GM12878 (cell line): ENCODE results near the gene VEPH1. TPM values are rescaled to one million over a fixed set of nuclear protein-coding genes. Genes with fewer than 3 reads are reported as not detected.

ENCODE experiments used
- ATAC-seq: fragments of 200-7000 bp; cut with Tn5 transposase; 3 replicates; pipeline ENCODE4 v1.9.1; 2020; ENCODE audit warnings: mild to moderate bottlenecking, moderate library complexity
- BruUV-seq: library from RNA; stranded (reverse); fragments of 400-500 nt; replicated peaks from 2 replicates; lab custom pipeline; 2021; lab: Mats Ljungman, UMichigan
- CTCF ChIA-PET: fragments of 300-600 bp; sonication (Branson Sonifier 250); formaldehyde crosslinking; extraction: SDS; loops from one replicate; lab custom pipeline; 2021; ENCODE audit warnings: inconsistent platforms; lab: Yijun Ruan, JAX
- POLR2A ChIA-PET: fragments of 350-600 bp; formaldehyde crosslinking; extraction: SDS; loops from one replicate; lab custom pipeline; 2021; ENCODE audit warnings: inconsistent platforms; lab: Charles Lee
- RAD21 ChIA-PET: fragments of 300-600 bp; sonication (Branson Sonifier 250); formaldehyde crosslinking; loops from one replicate; lab custom pipeline; 2023; ENCODE audit warnings: antibody characterized with exemption; ENCODE audit not compliant: unreplicated experiment; lab: Charles Lee
- SMC1A ChIA-PET: fragments of 300-600 bp; sonication (Branson Sonifier 250); formaldehyde crosslinking; loops from one replicate; lab custom pipeline; 2023; ENCODE audit not compliant: unreplicated experiment, uncharacterized antibody; lab: Charles Lee
- DNase-seq: peaks from one replicate; pipeline ENCODE4 v3.0.0-alpha.2; 2011; ENCODE audit warnings: low read depth, low spot score
- FAIRE-seq: peaks from 3 replicates; lab custom pipeline; 2011; peaks lifted over from hg19 to GRCh38; lab: Jason Lieb, UNC
- H2AFZ ChIP-seq: 2 replicates; pipeline ENCODE4 v1.6.0; 2011; ENCODE audit warnings: low read depth, low read length, control low read depth; ENCODE audit not compliant: control insufficient read depth
- H3K27ac ChIP-seq: 2 replicates; pipeline ENCODE4 v1.5.1; 2011; ENCODE audit warnings: control low read depth; ENCODE audit not compliant: control insufficient read depth, insufficient read depth
- H3K27me3 ChIP-seq, 2 experiments: replicated peaks in 1 of 2; 2 replicates each; pipeline versions ENCODE4 v1.6.0 to v1.6.1; 2011; ENCODE audit warnings: low read length in 1 of 2; ENCODE audit not compliant: control insufficient read depth in 2 of 2, insufficient read depth in 2 of 2
- H3K36me3 ChIP-seq, 2 experiments: 2 replicates each; pipeline ENCODE4 v1.5.1; 2011; ENCODE audit warnings: low read length in 1 of 2; ENCODE audit not compliant: control insufficient read depth in 2 of 2, insufficient read depth in 2 of 2
- H3K4me1 ChIP-seq: 2 replicates; pipeline ENCODE4 v1.6.1; 2011; ENCODE audit warnings: mild to moderate bottlenecking, low read length, moderate library complexity, mixed read lengths; ENCODE audit not compliant: control insufficient read depth, insufficient read depth
- H3K4me2 ChIP-seq: 2 replicates; pipeline ENCODE4 v1.6.0; 2011; ENCODE audit warnings: control low read depth; ENCODE audit not compliant: control insufficient read depth, insufficient read depth
- H3K4me3 ChIP-seq: fragments of 200-600 bp; sonication (generic); 2 replicates; pipeline ENCODE4 v1.5.1; 2016
- H3K79me2 ChIP-seq: 2 replicates; pipeline ENCODE4 v1.6.0; 2011; ENCODE audit warnings: low read length; ENCODE audit not compliant: control insufficient read depth, insufficient read depth
- H3K9ac ChIP-seq: 2 replicates; pipeline ENCODE4 v1.8.0; 2011; ENCODE audit warnings: low read length, control low read depth, mixed read lengths; ENCODE audit not compliant: control insufficient read depth, insufficient read depth
- H3K9me3 ChIP-seq: replicated peaks from 3 replicates; pipeline ENCODE4 v1.5.1; 2011; ENCODE audit warnings: mild to moderate bottlenecking, low read length; ENCODE audit not compliant: control insufficient read depth, insufficient read depth
- H4K20me1 ChIP-seq: 2 replicates; pipeline ENCODE4 v1.6.0; 2011; ENCODE audit not compliant: control insufficient read depth, insufficient read depth
- BCL11A ChIP-seq: IDR thresholded peaks from 2 replicates; pipeline ENCODE4 v1.6.1; 2011; ENCODE audit warnings: low read depth, low read length
- BHLHE40 ChIP-seq, 2 experiments: fragments of 450-650 bp in 1 of 2; IDR thresholded peaks; 2 replicates each; pipeline ENCODE4 v1.6.1; 2011 to 2017; ENCODE audit warnings: low read depth in 2 of 2, borderline replicate concordance in 1 of 2, improper control_type of control experiment in 1 of 2, low read length in 1 of 2, mild to moderate bottlenecking in 1 of 2
- CHD2 ChIP-seq: IDR thresholded peaks from 2 replicates; pipeline ENCODE4 v1.6.1; 2011; ENCODE audit warnings: low read depth, low read length, improper control_type of control experiment, borderline replicate concordance
- CHD4 ChIP-seq: fragments of 200-600 bp; sonication (generic); IDR thresholded peaks from 2 replicates; pipeline ENCODE4 v1.6.1; 2016; ENCODE audit warnings: mild to moderate bottlenecking
- CUX1 ChIP-seq: IDR thresholded peaks from 2 replicates; pipeline ENCODE4 v1.6.1; 2012; ENCODE audit warnings: improper control_type of control experiment, low read depth, low read length; ENCODE audit not compliant: insufficient replicate concordance
- EED ChIP-seq: sonication (generic); IDR thresholded peaks from 2 replicates; pipeline ENCODE4 v1.6.1; 2016; ENCODE audit warnings: antibody characterized with exemption, low read depth
- NFYA ChIP-seq: IDR thresholded peaks from 2 replicates; pipeline ENCODE4 v1.6.1; 2011; ENCODE audit warnings: low read depth, mild to moderate bottlenecking, low read length, improper control_type of control experiment, borderline replicate concordance
- POLR2AphosphoS2 ChIP-seq: IDR thresholded peaks from 2 replicates; pipeline ENCODE4 v1.6.1; 2011; ENCODE audit warnings: low read depth, mild to moderate bottlenecking, low read length, improper control_type of control experiment, moderate library complexity
- RUNX3 ChIP-seq: IDR thresholded peaks from 2 replicates; pipeline ENCODE4 v1.6.1; 2012; ENCODE audit warnings: low read length, inconsistent platforms
- ZZZ3 ChIP-seq: IDR thresholded peaks from 2 replicates; pipeline ENCODE4 v1.6.1; 2011; ENCODE audit warnings: low read depth; ENCODE audit not compliant: control insufficient read depth, insufficient read length
- WGBS: methylation state at CpG from one replicate; pipeline ENCODE4 v1.1.6; 2016; ENCODE audit warnings: low lambda C conversion rate; ENCODE audit not compliant: insufficient replicate concordance, insufficient coverage; ENCODE audit errors: missing lambda C conversion rate; 5-methylcytosine and 5-hydroxymethylcytosine counted together
- in situ Hi-C: fragments of 300-500 bp; cut with MboI; formaldehyde crosslinking; loops from 9 replicates; pipeline ENCODE4 v1.14.3; 2018; ENCODE audit warnings: mixed read lengths
- intact Hi-C: fragments of 100-400 bp; cut with micrococcal nuclease; formaldehyde crosslinking; loops from one replicate; pipeline ENCODE4 v1.14.2; 2022; ENCODE audit not compliant: unreplicated experiment
- polyA plus RNA-seq, 11 experiments: library from polyadenylated mRNA; depleted of rRNA in 4 of 11; unstranded in 6 of 11; stranded (reverse) in 5 of 11; fragments of >200 nt; fragmentation: Nextera tagmentation in 4 of 11; fragmentation: Illumina TruSeq in 1 of 11; extraction: Ambion mirVana in 4 of 11; extraction: Trizol in 1 of 11; gene quantifications; 1 replicate in 1 of 11; 2 replicates in 10 of 11; pipeline versions ENCODE4 v1.2.1 to v1.2.3, GENCODE V29; 2011 to 2016; ENCODE audit warnings: inconsistent platforms in 2 of 11, missing spikeins in 2 of 11, low read depth in 1 of 11
- total RNA-seq, 4 experiments: library from RNA; depleted of rRNA in 3 of 4; stranded (reverse); fragments of >200 nt in 3 of 4; fragmentation: Illumina TruSeq in 1 of 4; extraction: Trizol in 1 of 4; gene quantifications; 2 replicates each; pipeline versions ENCODE4 v1.2.1 to v1.2.3, GENCODE V29; 2013 to 2021

Gene VEPH1
- total and polyA plus RNA-seq, 10 of the 15 experiments (the other 5 are each of a cell fraction or from before 2014, with no cell fraction given): 0.04 to 0.26 (median 0.17) TPM; not detected in 7

- no peak overlapping the region for H3K4me2 ChIP-seq
- in situ Hi-C loops: no loop called here
- POLR2A ChIA-PET: no interaction called here
- no peaks in the 10 kb centered on the region for H3K27me3 ChIP-seq
- no peaks in the 10 kb centered on the region for H3K4me1 ChIP-seq
- H3K36me3 ChIP-seq: no peaks in the 10 kb centered on the region
- TF ChIP-seq CHD2: no peak
- TF ChIP-seq CUX1: no peak
- no peak for TF ChIP-seq EED
- TF ChIP-seq BCL11A: no peak
- TF ChIP-seq BHLHE40 (IDR thresholded peaks at IDR 0.05; ENCODE audit: borderline replicate concordance in 1 of 2, low read depth in 2 of 2, low read length in 1 of 2): no peak
- TF ChIP-seq POLR2AphosphoS2: no peak
- no peak for TF ChIP-seq RUNX3
- TF ChIP-seq ZZZ3: no peak
- TF ChIP-seq CHD4: no peak
- TF ChIP-seq NFYA: no peak
- no peaks in the 10 kb centered on the region for H3K79me2 ChIP-seq
- WGBS: 8% methylated on average over 1 of the region's 1 CpG
- RAD21 ChIA-PET: no interaction called here
- CTCF ChIA-PET: interaction anchor here (1.1 kb wide), 1 partner anchor 11 kb away, joined by 3 read pairs; no protein-coding TSS in a partner anchor
- DNase-seq: no peak
- no peak overlapping the region for H3K9ac ChIP-seq
- BruUV-seq: no TSS peak
- H3K27ac ChIP-seq: no peak overlapping the region
- SMC1A ChIA-PET: no interaction called here
- intact Hi-C loops: no loop called here
- no peaks in the 10 kb centered on the region for H3K9me3 ChIP-seq
- H2AFZ ChIP-seq: no peak overlapping the region
- FAIRE-seq: no peak
- H3K4me3 ChIP-seq: no peak overlapping the region
- H4K20me1 ChIP-seq: no peaks in the 10 kb centered on the region
- ATAC-seq: no peak
Measured at GRCh38 chr3:157475921-157476414, 27.2 kb downstream of the VEPH1 start.
